IMR-90 (cell line): ENCODE measurements around the gene ZCCHC7. TPM values are rescaled to one million over a fixed set of nuclear protein-coding genes. Genes with fewer than 3 reads are reported as not detected.

Experiments
- ATAC-seq: fragments of 200-7000 bp; cut with Tn5 transposase; 2 replicates; pipeline ENCODE4 v1.9.1; 2020; ENCODE audit warnings: low read depth, mild to moderate bottlenecking, moderate library complexity
- BruUV-seq: library from RNA; stranded (reverse); fragments of 400-500 nt; replicated peaks from 2 replicates; lab custom pipeline; 2021; lab: Mats Ljungman, UMichigan
- CTCF ChIA-PET: fragments of 300-600 bp; formaldehyde crosslinking; extraction: SDS; loops from one replicate; lab custom pipeline; 2021; ENCODE audit warnings: antibody characterized with exemption; lab: Yijun Ruan, JAX
- POLR2A ChIA-PET: fragments of 300-600 bp; sonication (Branson Sonifier 250); formaldehyde crosslinking; loops from one replicate; lab custom pipeline; 2022; ENCODE audit warnings: antibody characterized with exemption; ENCODE audit not compliant: unreplicated experiment; lab: Charles Lee
- DNase-seq: peaks from one replicate; pipeline ENCODE4 v3.0.0; 2013
- H2AFZ ChIP-seq: replicated peaks from 2 replicates; pipeline ENCODE3; 2013; ENCODE audit warnings: low read length, mild to moderate bottlenecking; ENCODE audit not compliant: poor library complexity
- H2AK5ac ChIP-seq: 2 replicates; pipeline ENCODE4 v1.6.1; 2013; ENCODE audit warnings: low read depth, low read length, inconsistent platforms
- H2AK9ac ChIP-seq: replicated peaks from 2 replicates; pipeline ENCODE3; 2013; ENCODE audit warnings: mild to moderate bottlenecking, low read depth, low read length, moderate library complexity; ENCODE audit not compliant: poor library complexity
- H2BK120ac ChIP-seq: 2 replicates; pipeline ENCODE4 v1.6.1; 2013; ENCODE audit warnings: low read depth, low read length, inconsistent platforms
- H2BK15ac ChIP-seq: 3 replicates; pipeline ENCODE4 v1.6.1; 2013; ENCODE audit warnings: low read depth, low read length, inconsistent platforms
- H2BK20ac ChIP-seq: 2 replicates; pipeline ENCODE4 v1.6.1; 2013; ENCODE audit warnings: low read depth, mild to moderate bottlenecking, inconsistent platforms, low read length, moderate library complexity
- H2BK5ac ChIP-seq: 2 replicates; pipeline ENCODE4 v1.6.1; 2013; ENCODE audit warnings: mild to moderate bottlenecking, low read depth, low read length, inconsistent platforms; ENCODE audit not compliant: poor library complexity, severe bottlenecking
- H3K14ac ChIP-seq: replicated peaks from 2 replicates; pipeline ENCODE4 v1.6.1; 2013; ENCODE audit warnings: low read depth, low read length, inconsistent platforms
- H3K18ac ChIP-seq: 2 replicates; pipeline ENCODE4 v1.6.1; 2013; ENCODE audit warnings: low read depth, low read length, control low read depth
- H3K23ac ChIP-seq: 2 replicates; pipeline ENCODE4 v1.6.1; 2013; ENCODE audit warnings: low read depth, low read length, inconsistent platforms
- H3K27ac ChIP-seq: 2 replicates; pipeline ENCODE4 v1.5.1; 2013; ENCODE audit warnings: mild to moderate bottlenecking, control low read depth, low read length; ENCODE audit not compliant: insufficient read depth
- H3K27me3 ChIP-seq: 2 replicates; pipeline ENCODE4 v1.6.1; 2013; ENCODE audit warnings: low read length; ENCODE audit not compliant: control insufficient read depth, insufficient read depth
- H3K36me3 ChIP-seq: 2 replicates; pipeline ENCODE4 v1.6.1; 2013; ENCODE audit warnings: low read length, mixed read lengths; ENCODE audit not compliant: control insufficient read depth, insufficient read depth
- H3K4ac ChIP-seq: 2 replicates; pipeline ENCODE4 v1.6.1; 2013; ENCODE audit warnings: low read depth, low read length, inconsistent platforms
- H3K4me1 ChIP-seq: 2 replicates; pipeline ENCODE4 v1.6.1; 2013; ENCODE audit warnings: low read length, mixed read lengths; ENCODE audit not compliant: control insufficient read depth, insufficient read depth
- H3K4me2 ChIP-seq: 2 replicates; pipeline ENCODE4 v1.6.1; 2013; ENCODE audit warnings: low read depth, mild to moderate bottlenecking, control low read depth, low read length, moderate library complexity
- H3K4me3 ChIP-seq: 2 replicates; pipeline ENCODE4 v1.5.1; 2013; ENCODE audit warnings: low read depth, mild to moderate bottlenecking, control low read depth, low read length, moderate library complexity; ENCODE audit not compliant: insufficient read depth
- H3K56ac ChIP-seq: 2 replicates; pipeline ENCODE4 v1.6.1; 2013; ENCODE audit warnings: low read length, inconsistent platforms; ENCODE audit not compliant: insufficient read depth; ENCODE audit errors: extremely low read depth
- H3K79me1 ChIP-seq, 2 experiments: 2 replicates each; pipeline ENCODE4 v1.6.1; 2013; ENCODE audit warnings: low read length in 2 of 2, inconsistent platforms in 1 of 2, low read depth in 1 of 2
- H3K9ac ChIP-seq: 2 replicates; pipeline ENCODE4 v1.6.1; 2013; ENCODE audit warnings: low read depth, low read length, control low read depth
- H3K9me1 ChIP-seq: 2 replicates; pipeline ENCODE4 v1.6.1; 2013; ENCODE audit warnings: low read length, inconsistent platforms; ENCODE audit not compliant: insufficient read depth
- H3K9me3 ChIP-seq: 2 replicates; pipeline ENCODE4 v1.6.1; 2013; ENCODE audit warnings: low read length; ENCODE audit not compliant: control insufficient read depth, insufficient read depth
- H4K20me1 ChIP-seq: 2 replicates; pipeline ENCODE4 v1.6.1; 2013; ENCODE audit warnings: low read length, inconsistent platforms; ENCODE audit not compliant: insufficient read depth
- H4K5ac ChIP-seq: 2 replicates; pipeline ENCODE4 v1.6.1; 2013; ENCODE audit warnings: mild to moderate bottlenecking, low read depth, low read length, control low read depth
- H4K8ac ChIP-seq, 2 experiments: 2 replicates each; pipeline ENCODE4 v1.6.1; 2013; ENCODE audit warnings: low read depth in 2 of 2, low read length in 2 of 2, control low read depth in 1 of 2, inconsistent platforms in 1 of 2
- H4K91ac ChIP-seq: 2 replicates; pipeline ENCODE4 v1.6.1; 2013; ENCODE audit warnings: low read depth, low read length, inconsistent platforms; ENCODE audit not compliant: insufficient read depth
- MXI1 ChIP-seq: IDR thresholded peaks from 2 replicates; pipeline ENCODE4 v1.6.1; 2012; ENCODE audit warnings: low read depth, mild to moderate bottlenecking, low read length, moderate library complexity, borderline replicate concordance
- POLR2A ChIP-seq: IDR thresholded peaks from 2 replicates; pipeline ENCODE4 v1.6.1; 2012; ENCODE audit warnings: mild to moderate bottlenecking, low read depth, low read length
- RAD21 ChIP-seq: IDR thresholded peaks from 2 replicates; pipeline ENCODE4 v1.6.1; 2012; ENCODE audit warnings: low read length, improper control_type of control experiment
- WGBS, 2 experiments: methylation state at CpG; one replicate each; pipeline versions ENCODE4 v1.1.5 to v1.1.7; 2013; ENCODE audit warnings: missing lambda C conversion rate in 2 of 2; ENCODE audit not compliant: insufficient read length in 1 of 2; ENCODE audit errors: extremely low coverage in 2 of 2; 5-methylcytosine and 5-hydroxymethylcytosine counted together
- dilution Hi-C: fragments of 300-500 bp; cut with HindIII; formaldehyde crosslinking; loops from one replicate; pipeline ENCODE4 v1.14.3; 2018; ENCODE audit warnings: low sequenced_read_pairs; ENCODE audit not compliant: unreplicated experiment
- in situ Hi-C: fragments of 300-500 bp; cut with MboI; formaldehyde crosslinking; loops from 3 replicates; pipeline ENCODE4 v1.14.3; 2019; ENCODE audit warnings: low sequenced_read_pairs, inconsistent platforms, mixed read lengths
- intact Hi-C: fragments of 100-400 bp; cut with micrococcal nuclease; formaldehyde crosslinking; loops from 2 replicates; pipeline ENCODE4 v1.10.0; 2022
- polyA plus RNA-seq, 3 experiments: library from polyadenylated mRNA; depleted of rRNA; stranded (reverse); fragments of >200 nt; gene quantifications; 2 replicates each; pipeline ENCODE4 v1.2.3, GENCODE V29; 2012; ENCODE audit warnings: low replicate concordance in 1 of 3
- total RNA-seq: library from RNA; depleted of rRNA; stranded (reverse); fragments of >200 nt; gene quantifications from 2 replicates; pipeline ENCODE4 v1.2.3, GENCODE V29; 2012
- TF ChIP-seq, protein P1 (sequence below): fragments of 150-350 bp; IDR thresholded peaks from 2 replicates; pipeline ENCODE4 v1.6.1; 2017; ENCODE audit warnings: mild to moderate bottlenecking, antibody characterized with exemption, low read length, low read depth

The ZCCHC7 gene
- total and polyA plus RNA-seq, 2 of the 4 experiments (the other 2 are of a cell fraction), result 13.6 to 28.7 TPM

GRCh38 chr9:37079370-37080164 is 40.8 kb upstream of the ZCCHC7 start:
- Histone ChIP-seq H3K9ac (peak overlapping the region; percentile 70), H3K9me3 (0 out of 2 replicates have a peak, but pooled peaks cover 2% of the 10 kb centered on the region), H2AK9ac (peak overlapping the region; percentile 97), H4K5ac (peak overlapping the region; percentile 81), H3K4ac (peak overlapping the region; percentile 90), H2BK120ac (peak overlapping the region; percentile 95), H3K56ac (peak overlapping the region; percentile 65; the same call in 1 of the 2 replicates), H4K91ac (peak overlapping the region; percentile 94), H2AK5ac (no peak overlapping the region), H3K36me3 (no peaks in the 10 kb centered on the region), H3K4me3 (peak overlapping the region; percentile 86), H3K27ac (peak overlapping the region; percentile 80), H2BK20ac (peak overlapping the region; percentile 93), H2BK15ac (peak overlapping the region; percentile 82; the same call in 2 of the 3 replicates), H2BK5ac (peak overlapping the region; percentile 74), H2AFZ (peak overlapping the region; percentile 99), H3K27me3 (no peaks in the 10 kb centered on the region), H3K9me1 (peaks cover 3% of the 10 kb centered on the region), H4K20me1 (peaks cover 6% of the 10 kb centered on the region; the same call in 1 of the 2 replicates), H3K14ac (peak overlapping the region; percentile 93), H3K4me2 (peak overlapping the region; percentile 94), H3K18ac (peak overlapping the region; percentile 67), H4K8ac (peak overlapping the region; percentile 91 to 97), H3K4me1 (no peaks in the 10 kb centered on the region; the same call in 1 of the 2 replicates), H3K23ac (peak overlapping the region; percentile 57; the same call in 1 of the 2 replicates), H3K79me1 (peaks cover 12 to 30% of the 10 kb centered on the region in 2 experiments; a peak in 3 of 4 replicates)
- POLR2A ChIA-PET, result no interaction called here
- 6% methylated on average over 16 of the region's 63 CpGs; no CpG with 5 or more reads in 1 of the 2 experiments for WGBS, 2 experiments
- BruUV-seq, result no TSS peak
- intact Hi-C loops (loop anchor here (5.0 kb wide), 1 partner anchor 43 kb away; the partner anchor contains the start of gene ZCCHC7), in situ Hi-C loops (no loop called here), dilution Hi-C loops (no loop called here)
- DNase-seq (peak; percentile 91), ATAC-seq (peak; percentile 97)
- TF ChIP-seq POLR2A, result peak; percentile 66; the same call in 1 of the 2 replicates
- TF ChIP-seq MXI1, result peak; percentile 87
- no peak for TF ChIP-seq RAD21
- TF ChIP-seq, protein P1, sequence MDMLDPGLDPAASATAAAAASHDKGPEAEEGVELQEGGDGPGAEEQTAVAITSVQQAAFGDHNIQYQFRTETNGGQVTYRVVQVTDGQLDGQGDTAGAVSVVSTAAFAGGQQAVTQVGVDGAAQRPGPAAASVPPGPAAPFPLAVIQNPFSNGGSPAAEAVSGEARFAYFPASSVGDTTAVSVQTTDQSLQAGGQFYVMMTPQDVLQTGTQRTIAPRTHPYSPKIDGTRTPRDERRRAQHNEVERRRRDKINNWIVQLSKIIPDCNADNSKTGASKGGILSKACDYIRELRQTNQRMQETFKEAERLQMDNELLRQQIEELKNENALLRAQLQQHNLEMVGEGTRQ, result peak; percentile 83
- CTCF ChIA-PET, result interaction anchor here (0.5 kb wide), 1 partner anchor 229 kb away, joined by 6 read pairs; no protein-coding TSS in a partner anchor
